ENCODE results near the gene SPINK8. TPM values are rescaled to one million over a fixed set of nuclear protein-coding genes. Genes with fewer than 3 reads are reported as not detected.

Gene SPINK8
- total and polyA plus RNA-seq, 7 donors = not detected

- DNase-seq = no peak
- Histone ChIP-seq H3K27me3 (ENCODE audit: insufficient read depth in 3 of 3, low read length in 2 of 3) (no peaks in the 10 kb centered on the region), H3K27ac (no peak overlapping the region), H3K36me3 (ENCODE audit: insufficient read depth in 1 of 2, low read depth in 1 of 2) (no peaks in the 10 kb centered on the region), H3K4me1 (peaks cover 3% of the 10 kb centered on the region), H3K4me3 (no peak overlapping the region), H3K9me3 (no peaks in the 10 kb centered on the region)
- intact Hi-C loops (cut with DNase I) = no loop called here
- WGBS, 3 donors = 65 to 75% (median 65%) methylated on average over 2 of the region's 2 CpGs
- ATAC-seq = no peak
- TF ChIP-seq CTCF (IDR thresholded peaks at IDR 0.05) = no peak
Measured at GRCh38 chr3:48306290-48306689, 27.2 kb downstream of the SPINK8 start.

- intact Hi-C loops (cut with DNase I) = no loop called here
- Histone ChIP-seq H3K9me3 (no peaks in the 10 kb centered on the region), H3K27me3 (ENCODE audit: insufficient read depth in 3 of 3, low read length in 2 of 3) (no peaks in the 10 kb centered on the region), H3K4me3 (no peak overlapping the region), H3K4me1 (peaks cover 5% of the 10 kb centered on the region), H3K27ac (no peak overlapping the region), H3K36me3 (ENCODE audit: insufficient read depth in 1 of 2, low read depth in 1 of 2) (no peaks in the 10 kb centered on the region)
- no peak for TF ChIP-seq CTCF (IDR thresholded peaks at IDR 0.05)
- DNase-seq (no peak), ATAC-seq (no peak)
- WGBS, 3 donors = 65 to 75% (median 70%) methylated on average over 2 of the region's 2 CpGs
Measured at GRCh38 chr3:48305396-48305795, 28.1 kb downstream of the SPINK8 start.

GRCh38 chr3:48303021-48303420, 30.4 kb downstream of the SPINK8 start:
- Histone ChIP-seq H3K27ac (no peak overlapping the region), H3K27me3 (ENCODE audit: insufficient read depth in 3 of 3, low read length in 2 of 3) (no peaks in the 10 kb centered on the region), H3K4me3 (no peak overlapping the region), H3K4me1 (peaks cover 20% of the 10 kb centered on the region), H3K9me3 (no peaks in the 10 kb centered on the region), H3K36me3 (ENCODE audit: insufficient read depth in 1 of 2, low read depth in 1 of 2) (peaks cover 3 to 5% of the 10 kb centered on the region in 2 donors)
- DNase-seq (no peak), ATAC-seq (no peak)
- TF ChIP-seq CTCF (IDR thresholded peaks at IDR 0.05) = no peak
- intact Hi-C loops (cut with DNase I) = no loop called here
- WGBS, 3 donors = 96 to 100% (median 97%) methylated on average over 2 of the region's 2 CpGs

GRCh38 chr3:48301800-48302166, 31.7 kb downstream of the SPINK8 start:
- peaks cover 12 to 18% of the 10 kb centered on the region in 2 donors for H3K36me3 ChIP-seq (ENCODE audit: insufficient read depth in 1 of 2, low read depth in 1 of 2)
- peak overlapping the region; percentile 98 for H3K27ac ChIP-seq
- peak; percentile 29 to 58 for DNase-seq
- H3K9me3 ChIP-seq = no peaks in the 10 kb centered on the region
- H3K4me1 ChIP-seq = peaks cover 20% of the 10 kb centered on the region
- 2 to 3% (median 2%) methylated on average over 10 of the region's 10 CpGs for WGBS, 3 donors
- ATAC-seq = peak; percentile 45 to 69 (median 64)
- intact Hi-C loops (cut with DNase I) = no loop called here
- peak overlapping the region; percentile 90 for H3K4me3 ChIP-seq
- TF ChIP-seq CTCF (IDR thresholded peaks at IDR 0.05) = no peak
- no peaks in the 10 kb centered on the region for H3K27me3 ChIP-seq (ENCODE audit: insufficient read depth in 3 of 3, low read length in 2 of 3)
